22Rv1 (cell line): Measurements from ENCODE around the gene DPH2.

Experiments
- ZFX ChIP-seq: fragments of 450-650 bp; IDR thresholded peaks from 2 replicates; pipeline ENCODE4 v1.6.1; 2017; ENCODE audit warnings: antibody characterized with exemption, borderline replicate concordance
- TF ChIP-seq, protein P1 (sequence below): fragments of 450-650 bp; IDR thresholded peaks from 2 replicates; pipeline ENCODE4 v1.5.1; 2017; ENCODE audit warnings: mild to moderate bottlenecking

DNA sequence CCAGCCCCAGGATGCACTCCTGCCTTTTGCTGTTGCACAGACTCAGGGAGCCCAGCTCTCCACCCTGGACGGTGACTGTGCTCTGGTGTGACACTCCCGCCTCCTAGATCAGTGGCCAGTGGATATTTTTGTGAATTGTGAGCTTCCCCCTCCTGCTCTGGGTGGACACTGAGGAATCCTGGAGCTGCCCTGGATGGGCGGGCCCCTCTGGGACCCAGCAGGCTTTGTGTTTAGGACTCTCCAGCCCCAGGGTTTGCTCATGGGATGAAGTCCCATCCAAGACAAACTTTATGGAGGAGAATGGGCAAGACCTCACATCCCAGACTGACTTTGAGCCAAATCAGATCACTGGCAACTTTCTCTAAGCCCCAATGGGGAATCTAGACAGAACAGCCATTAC lies 45.4 kb downstream of the DPH2 start:
- TF ChIP-seq, protein P1, sequence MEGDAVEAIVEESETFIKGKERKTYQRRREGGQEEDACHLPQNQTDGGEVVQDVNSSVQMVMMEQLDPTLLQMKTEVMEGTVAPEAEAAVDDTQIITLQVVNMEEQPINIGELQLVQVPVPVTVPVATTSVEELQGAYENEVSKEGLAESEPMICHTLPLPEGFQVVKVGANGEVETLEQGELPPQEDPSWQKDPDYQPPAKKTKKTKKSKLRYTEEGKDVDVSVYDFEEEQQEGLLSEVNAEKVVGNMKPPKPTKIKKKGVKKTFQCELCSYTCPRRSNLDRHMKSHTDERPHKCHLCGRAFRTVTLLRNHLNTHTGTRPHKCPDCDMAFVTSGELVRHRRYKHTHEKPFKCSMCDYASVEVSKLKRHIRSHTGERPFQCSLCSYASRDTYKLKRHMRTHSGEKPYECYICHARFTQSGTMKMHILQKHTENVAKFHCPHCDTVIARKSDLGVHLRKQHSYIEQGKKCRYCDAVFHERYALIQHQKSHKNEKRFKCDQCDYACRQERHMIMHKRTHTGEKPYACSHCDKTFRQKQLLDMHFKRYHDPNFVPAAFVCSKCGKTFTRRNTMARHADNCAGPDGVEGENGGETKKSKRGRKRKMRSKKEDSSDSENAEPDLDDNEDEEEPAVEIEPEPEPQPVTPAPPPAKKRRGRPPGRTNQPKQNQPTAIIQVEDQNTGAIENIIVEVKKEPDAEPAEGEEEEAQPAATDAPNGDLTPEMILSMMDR, result no peak
- TF ChIP-seq ZFX, result no peak
